SIG-M5 (cell line): Measurements from ENCODE around the gene NPC1.
"Not testable (repeated sequence)": the region's sequence is repeated elsewhere in the genome, so short reads cannot be mapped to it uniquely, and the experiment has no call there.

Experiments
- DNase-seq: peaks from one replicate; lab custom pipeline; 2025; lab: John Stamatoyannopoulos, UW

Gene NPC1

DNA sequence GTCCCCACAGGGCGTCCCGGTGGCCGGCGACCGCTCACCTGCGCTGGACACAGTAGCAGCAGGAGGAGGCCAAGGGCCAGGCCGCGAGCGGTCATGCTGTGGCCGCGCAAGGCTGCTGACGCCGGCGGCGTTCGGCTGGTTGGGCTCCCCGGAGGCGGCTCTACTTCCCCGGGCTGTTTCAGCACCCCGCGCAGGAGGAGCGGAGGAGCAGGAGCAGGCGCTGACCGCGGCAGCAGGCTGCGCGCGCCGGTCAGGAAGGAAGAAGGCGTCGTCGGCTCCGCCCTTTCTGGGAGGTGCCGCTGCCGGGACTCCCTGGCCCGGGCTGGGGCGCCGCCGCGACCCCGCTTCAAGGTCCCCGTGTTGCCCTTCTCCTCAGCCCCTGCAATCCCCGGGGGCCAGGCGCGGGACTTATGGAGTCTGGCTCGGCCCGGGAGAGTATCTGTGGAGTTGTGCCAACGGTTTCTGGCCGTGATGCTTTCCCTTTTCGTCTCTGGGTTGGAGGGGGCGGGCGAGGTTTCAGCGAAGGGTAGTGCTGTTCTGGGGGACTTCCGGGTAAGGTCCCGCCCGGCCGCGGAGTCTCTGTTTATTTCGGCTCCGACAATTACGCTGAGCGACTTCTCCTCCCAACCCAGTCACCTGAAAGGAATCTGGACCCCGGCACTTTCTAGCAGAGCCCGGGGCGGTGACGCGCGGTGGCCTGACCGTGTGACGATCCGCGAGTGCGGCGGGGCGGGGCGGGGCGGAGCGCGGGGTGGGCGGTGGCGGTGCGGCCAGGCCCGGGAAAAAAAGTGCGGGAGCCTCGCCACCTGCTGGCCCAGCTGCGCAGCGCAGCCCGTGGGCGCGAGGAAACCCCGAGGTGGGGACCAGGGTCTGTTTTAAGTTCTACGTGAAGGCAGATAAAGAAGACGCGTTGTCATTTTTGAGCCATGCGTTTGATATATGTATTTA is at the start of gene NPC1:
TSS of gene NPC1 (minus strand) at position 258 of the 948 bp plus-strand sequence. CDS start at position 95, 163 bp downstream.
- DNase-seq, result peak; percentile 56

DNA sequence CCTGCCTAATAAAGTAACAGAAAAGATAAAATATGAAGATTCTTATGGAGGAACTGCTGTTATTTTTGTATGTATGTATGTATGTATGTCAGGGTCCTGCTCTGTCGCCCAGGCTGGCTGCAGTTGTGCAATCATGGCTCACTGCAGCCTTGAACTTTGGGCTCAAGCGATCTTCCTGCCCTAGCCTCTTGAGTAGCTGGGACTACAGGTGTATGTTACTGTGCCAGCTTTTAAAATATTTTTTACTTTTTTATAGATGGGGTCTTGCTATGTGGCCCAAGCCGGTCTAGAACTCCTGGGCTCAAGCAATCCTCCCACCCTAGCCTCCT is 49.7 kb upstream of the NPC1 start:
- no peak for DNase-seq

DNA sequence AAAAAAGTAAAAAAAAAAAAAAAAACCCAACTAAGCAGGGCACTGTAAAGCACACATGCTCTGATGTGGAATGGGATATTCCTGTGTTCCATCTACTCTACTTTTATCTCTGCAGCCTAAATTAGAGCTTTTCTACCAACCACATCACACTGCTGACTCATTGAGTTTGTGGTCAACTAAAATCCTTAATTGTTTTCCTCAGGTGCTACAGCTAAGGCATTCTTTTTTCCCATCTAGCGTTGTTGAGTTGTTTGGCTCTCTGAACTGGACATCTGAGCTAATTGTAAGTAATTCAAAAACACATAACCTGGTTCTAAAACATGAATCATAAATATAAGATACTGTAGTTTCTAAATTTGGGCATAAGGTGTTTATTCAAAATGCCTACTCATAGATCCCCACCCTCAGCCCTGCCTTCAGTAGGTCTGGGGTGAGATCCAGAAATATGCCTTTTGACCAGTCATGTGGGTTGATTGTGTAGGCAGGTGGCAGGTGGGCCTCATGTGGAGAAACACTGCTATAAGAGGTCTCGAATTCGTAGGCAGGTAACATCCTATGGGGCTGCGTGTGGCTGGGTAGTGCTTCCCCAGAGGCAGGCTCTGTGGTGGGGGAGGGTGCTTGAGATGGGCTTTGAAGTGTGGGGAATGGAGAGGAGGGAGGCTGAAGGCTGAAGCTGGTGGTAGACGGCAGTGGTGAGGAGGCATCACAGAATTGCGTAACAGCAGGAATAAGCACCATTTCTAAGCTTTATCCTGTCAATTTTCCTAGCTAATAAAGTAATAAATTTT is 49.2 kb upstream of the NPC1 start:
- no peak for DNase-seq

DNA sequence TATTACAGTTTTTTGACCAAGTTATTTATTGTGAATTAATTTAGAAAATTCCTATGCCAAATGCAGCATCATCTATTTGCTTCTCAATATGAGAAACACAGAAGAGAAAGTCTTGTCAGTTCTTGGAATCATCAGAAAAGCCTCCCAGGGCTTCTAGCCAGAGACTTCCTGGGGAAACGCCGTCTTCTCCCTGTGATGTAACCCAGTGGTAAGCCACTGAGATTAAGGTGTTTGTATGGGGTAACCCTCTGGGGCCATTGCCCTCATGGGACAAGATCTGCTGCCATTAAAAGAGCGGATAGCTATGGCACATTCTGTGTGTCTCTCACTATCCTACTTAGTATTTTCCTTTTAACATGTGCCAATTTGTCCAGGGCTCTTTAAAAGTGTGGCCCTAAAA is 48.4 kb upstream of the NPC1 start:
- DNase-seq, result no peak

DNA sequence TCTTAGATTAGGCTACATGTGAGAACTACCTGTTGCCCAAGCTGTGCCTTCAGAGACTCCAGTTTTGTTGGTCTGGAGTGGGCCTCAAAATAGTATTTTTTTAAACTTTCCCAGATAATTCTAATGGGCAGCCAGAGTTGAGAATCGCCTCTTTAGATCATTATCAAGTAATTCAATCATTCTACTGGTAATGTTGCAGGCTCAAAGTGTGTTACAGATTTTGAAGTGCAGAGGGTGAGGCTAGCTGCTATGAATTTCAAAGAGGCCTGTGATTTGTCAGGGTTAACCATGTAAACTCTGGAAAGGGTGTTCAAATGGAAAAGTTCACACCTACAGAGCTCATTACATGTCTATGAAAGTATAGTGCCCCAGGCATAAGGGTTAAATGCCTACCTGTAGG is 46.3 kb upstream of the NPC1 start:
- no peak for DNase-seq

DNA sequence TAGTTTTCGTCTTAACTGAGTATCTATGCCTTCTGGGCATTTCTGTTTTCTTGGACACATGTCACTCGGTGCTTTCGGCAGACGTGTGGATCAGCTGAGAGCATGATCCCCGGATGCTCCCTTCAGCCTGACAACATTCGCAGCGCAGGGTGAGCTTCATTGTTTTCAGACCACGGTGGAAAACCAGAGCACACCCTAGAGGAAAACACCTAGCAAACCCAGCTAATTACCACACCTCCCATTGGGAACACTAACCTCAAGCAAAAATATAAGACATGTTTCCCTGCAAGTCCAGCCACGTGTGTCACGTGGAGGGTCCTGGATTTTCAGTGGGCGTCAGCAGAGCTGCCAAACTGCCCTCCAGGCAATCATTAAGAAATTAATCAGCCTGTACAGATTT is 45.4 kb upstream of the NPC1 start:
- DNase-seq, result no peak

DNA sequence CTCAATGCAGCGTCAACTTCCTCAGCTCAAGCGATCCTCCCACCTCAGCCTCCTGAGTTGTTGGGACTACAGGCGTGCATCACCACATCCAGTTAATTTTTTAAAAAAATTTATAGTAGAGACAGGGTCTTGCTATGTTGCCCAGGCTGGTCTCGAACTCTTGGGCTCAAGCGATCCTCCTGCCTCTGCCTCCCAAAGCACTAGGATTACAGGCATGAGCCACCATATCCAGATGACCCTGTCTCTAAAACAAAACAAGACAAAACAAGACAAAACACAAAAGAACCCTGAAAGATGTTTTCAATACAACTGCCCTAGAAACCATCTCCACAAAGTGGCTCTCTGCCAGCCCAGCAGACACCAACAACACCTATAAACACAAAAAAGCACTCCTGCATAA is 45.0 kb upstream of the NPC1 start:
- DNase-seq, result no peak

DNA sequence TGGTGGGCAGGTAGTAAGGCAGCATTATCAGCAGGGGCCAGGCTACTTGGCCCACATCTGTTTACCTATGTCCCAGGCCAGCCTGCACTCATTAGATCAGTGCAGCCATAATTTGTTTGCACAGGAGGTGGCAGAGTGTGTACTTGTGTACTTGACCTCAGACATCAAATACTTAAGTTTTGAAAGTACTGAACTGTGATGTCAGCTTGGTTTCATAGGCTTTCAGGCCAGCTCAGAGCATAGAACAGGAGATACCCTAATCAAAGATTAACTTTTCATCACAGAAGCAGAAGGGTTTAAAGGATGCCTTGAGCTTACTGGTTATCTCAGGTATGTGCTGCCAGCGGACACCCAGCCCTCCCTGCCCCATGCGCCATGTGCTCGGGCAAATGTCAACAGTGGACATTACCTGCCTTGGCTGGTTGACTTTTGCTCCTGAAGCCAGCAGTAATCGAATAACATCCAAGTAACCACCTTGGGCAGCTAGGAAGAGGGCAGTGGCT is 43.2 kb upstream of the NPC1 start:
- no peak for DNase-seq

DNA sequence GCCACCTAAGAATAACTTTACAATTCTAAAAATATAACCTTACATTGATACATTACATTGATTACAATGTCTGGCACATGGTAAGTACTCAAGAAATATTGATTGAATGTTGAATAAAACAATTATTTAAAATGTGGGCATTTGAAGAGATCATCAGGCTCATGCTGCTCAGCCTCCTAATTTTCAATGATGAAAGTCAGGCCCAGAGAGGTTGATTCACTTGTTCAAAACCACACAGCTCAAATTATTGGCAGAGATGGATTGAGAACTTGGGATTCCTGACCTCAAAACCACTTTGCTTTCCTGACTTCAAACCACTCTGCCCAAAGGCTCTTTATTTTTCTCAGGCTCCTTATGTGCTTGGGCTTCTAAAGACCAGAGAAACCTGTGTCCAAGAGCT is 41.7 kb upstream of the NPC1 start:
- DNase-seq, result no peak

DNA sequence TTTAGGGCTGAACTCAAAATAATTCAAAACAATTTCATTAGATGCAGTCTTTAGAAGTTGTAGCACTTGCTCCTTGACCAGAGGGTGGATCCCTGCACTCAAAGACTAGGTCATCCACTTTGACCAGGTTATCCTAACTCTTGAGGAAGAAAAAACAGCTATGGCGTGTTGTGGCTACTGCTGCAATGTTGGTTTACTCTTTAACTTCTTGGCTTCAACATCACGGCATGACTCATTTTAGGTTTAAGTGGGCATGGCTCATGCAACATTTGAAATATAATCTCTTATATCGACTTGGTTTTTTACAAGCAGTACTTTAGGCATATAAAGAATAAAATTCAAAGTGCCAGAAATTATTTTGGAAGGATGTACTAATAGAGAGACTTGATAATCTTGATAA is 41.0 kb upstream of the NPC1 start:
- no peak for DNase-seq

DNA sequence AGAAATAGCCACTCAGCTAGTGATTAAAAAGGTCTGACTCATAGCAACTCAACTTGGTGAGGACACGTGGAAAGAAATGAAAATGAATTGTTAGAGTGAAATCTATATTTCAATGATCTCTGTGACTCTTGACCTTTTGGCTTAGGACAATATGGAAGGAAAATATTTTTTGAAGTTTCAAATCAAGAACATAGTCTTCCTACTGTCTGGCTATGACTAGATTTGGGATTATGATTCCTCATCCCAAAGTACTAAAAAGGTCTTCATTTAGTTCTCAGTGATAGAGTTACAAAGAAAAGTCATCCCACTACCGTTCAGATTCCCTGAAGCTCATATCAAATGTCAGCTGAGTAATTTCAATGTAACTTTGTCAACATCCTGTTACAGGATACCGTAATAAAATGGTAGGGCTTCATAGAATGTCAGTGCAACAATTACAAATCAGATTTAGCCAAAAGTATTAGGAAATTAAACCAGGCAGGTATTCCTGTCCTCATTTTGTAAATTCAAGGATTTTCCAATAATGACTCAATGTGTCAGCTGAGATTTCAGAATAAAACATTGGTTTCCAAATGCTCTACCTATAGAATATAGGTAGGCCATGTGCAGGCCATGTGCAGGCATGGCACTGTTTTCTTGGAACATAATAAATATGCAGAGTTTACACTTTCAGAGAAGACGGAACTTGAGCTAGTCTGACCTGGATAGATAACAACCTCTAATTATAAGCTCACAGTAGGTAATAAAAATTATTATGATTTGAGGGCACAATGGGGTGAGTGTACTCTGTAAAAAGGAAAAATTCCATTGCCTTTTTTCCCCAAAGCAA is 40.4 kb upstream of the NPC1 start:
- DNase-seq, result no peak

DNA sequence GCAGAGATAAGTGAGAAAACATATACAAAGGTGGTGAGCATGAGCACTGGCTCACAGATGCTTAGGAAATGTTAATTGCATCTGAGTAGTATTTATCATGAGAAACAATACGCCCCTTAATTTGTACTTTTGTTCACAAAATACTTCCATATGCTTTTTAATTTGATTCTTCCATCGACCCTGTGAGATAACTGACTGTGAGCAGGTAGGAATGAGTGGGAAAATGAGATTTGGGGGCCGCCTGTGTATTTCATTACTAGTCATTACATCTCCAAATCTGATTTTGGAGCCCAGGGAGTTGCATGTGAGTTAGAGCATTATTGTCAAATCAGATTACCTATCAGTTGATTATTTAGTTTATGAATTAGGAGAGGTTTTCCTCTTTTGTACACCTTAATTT is 36.7 kb upstream of the NPC1 start:
- DNase-seq, result no peak

DNA sequence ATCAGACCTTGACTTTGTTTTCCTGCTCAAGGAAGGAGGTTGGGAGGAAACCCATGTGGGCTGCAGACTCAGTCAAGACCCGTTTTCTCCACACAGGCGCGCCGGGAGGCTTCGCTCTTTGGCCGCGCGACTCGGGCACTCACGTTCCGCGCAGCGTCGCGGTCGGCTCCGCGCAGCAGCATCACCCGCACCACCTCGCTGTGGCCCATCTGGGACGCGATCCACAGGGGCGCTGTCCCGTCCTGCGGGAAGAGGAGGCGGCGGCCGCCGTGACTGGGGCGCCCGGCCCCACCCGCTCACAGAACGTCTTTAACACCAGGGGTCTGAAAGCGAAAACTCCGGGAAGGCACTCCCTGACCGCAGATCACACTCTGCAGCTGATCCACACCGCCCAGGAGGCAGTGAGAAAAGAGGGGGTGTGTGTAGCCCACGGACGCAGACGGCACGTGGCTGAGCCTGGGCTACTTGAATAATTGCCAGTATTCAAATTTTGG is 33.1 kb upstream of the NPC1 start:
- DNase-seq, result no peak

DNA sequence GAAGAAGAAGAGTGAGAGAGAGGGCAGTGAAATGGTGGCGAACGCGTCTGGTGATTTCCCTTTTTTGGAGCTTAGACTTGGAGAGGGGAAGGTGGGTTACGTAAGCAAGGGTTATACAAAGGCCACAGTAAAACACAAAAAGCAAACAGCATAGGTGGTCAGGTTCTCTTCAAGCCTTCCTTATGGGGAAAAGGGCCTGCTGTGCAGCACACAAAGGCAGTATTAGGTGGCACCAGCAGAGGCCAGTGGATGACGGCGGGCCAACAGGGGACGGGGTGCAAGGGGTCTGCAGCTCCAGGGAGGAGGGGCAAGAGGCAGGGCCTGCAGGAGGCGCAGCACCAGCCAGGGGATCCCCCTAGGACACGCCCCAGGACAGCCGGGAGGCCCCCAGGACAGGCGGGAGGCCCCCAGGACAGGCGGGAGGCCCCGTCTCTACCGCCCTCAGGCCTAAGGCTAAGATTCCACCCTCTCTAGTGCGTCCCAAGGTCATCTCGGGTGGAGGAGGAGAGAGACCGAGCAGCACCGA is 32.6 kb upstream of the NPC1 start:
- no peak for DNase-seq

DNA sequence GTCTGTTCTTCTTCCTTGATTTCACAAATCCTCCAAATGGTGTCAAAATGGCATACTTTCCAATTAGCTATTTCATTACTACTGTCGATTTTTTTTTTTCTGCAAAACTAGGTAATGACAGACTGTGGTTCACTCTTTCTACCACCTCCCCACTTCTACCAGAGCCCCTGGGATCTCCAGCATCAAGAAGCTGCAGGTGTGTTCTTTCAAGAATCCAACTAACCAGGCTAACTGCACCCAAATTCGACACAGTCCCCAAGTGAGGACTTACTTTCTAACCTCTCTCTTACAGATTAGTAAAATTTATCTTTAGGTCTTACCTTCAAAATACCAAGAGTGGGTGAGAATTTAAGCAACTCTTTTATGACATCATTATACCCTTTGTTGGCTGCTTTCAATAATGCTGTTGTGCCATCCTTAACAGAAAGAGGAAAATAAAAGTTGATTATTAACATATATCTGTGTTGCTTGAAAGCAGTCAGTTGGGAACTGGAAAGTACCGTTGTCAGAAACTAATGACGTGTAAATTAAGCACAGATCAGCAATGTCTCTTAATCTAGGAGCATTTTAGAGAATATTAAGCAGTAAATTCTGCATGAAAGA is 31.2 kb upstream of the NPC1 start:
- no peak for DNase-seq

DNA sequence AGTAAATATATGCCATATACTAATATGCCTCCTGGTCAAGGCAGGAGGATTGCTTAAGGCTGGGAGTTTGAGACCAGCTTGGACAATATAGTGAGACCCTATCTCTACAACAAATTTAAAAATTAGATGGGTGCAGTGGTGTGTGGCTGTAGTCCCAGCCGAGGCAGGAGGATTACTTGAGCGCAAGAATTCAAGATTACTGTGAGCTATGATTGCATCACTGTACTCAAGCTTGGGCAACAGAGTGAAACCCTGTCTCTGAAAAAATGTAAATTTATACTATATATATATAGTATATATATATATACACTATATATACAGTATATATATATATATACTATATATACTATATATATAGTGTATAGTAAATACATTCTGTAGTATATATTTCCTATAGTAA is 30.0 kb upstream of the NPC1 start:
- DNase-seq, result no peak

DNA sequence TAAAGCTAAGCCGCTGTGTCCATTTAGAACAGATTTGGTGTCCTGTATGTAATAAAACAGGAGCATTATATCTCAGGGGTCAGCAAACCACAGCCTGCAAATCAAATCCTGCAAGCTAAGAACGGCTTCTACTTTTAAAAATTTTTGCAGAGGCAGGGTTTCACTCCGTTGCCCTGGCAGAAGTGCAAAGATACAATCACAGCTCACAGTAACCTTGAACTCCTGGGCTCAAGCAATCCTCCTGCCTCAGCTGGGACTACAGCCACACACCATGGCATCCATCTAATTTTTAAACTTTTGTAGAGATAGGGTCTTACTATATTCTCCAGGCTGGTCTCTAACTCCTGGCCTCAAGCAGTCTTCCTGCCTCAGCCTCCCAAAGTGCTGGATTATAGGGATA is 28.6 kb upstream of the NPC1 start:
- DNase-seq, result no peak

DNA sequence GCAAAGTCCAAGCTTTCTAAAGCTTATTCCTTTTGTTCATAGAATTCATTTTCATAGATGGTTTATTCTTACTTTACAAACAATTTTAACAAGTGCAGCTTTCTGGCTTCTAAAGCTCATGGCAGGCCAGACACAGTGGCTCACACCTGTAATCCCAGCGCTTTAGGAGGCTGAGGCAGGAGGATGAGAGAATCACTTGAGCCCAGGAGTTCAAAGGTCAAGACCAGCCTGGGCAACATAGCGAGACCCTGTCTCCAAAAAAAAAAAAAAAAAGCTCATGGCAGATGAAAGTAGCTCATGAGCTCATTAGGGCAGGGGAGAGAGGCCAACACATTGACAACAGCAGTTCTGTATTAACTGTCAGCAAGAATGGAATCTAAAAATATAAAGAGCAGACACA is 28.1 kb upstream of the NPC1 start:
- no peak for DNase-seq

DNA sequence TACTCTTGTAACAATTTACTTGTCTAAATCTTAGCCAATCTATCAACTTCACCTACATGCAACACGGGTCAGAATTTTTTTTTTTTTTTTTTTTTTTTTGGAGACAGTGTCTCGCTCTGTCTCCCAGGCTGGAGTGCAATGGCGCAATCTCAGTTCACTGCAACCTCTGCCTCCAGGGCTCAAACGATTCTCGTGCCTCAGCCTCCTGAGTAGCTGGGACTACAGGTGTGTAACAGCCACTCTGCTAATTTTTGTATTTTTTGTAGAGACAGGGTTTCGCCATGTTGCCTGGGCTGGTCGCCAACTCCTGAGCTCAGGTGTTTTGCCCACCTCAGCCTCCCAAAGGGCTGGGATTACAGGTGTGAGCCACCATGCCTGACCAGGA is 26.8 kb upstream of the NPC1 start:
- DNase-seq, result not testable (repeated sequence)

DNA sequence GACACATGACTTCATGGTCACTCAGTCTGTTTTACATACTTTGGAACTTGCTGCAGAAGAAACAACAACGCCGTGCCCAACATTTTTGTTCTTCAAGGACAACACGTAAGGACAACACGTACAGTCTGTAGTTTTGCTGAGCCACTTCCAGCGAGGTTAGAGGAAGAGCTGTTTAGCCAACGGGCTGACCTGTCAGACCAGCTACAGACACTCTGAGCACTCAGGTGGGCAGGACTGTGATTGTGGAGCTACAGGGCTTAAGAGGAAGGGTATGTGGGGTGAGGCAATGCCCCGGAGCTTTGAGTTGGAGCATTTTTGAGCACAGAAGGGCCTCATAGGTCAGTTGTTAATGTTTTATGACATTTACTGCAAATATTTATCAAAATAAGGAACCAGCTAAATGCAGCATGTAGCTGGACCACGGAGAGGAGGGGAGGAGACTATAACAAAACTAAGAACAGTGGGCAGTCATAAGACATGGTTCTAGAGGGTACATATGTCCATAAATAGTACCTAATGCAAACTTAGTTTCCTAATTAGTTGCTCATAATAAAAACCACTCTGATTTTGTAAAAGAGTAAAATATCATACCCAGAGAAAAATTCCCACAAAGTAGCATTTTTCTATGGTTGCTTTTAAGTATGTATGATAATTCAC is 26.3 kb upstream of the NPC1 start:
- DNase-seq, result no peak
